GM18951 (cell line): ENCODE results near the gene HHATL.

Experiments used
- POLR2A ChIP-seq: IDR thresholded peaks from 4 replicates; pipeline ENCODE4 v1.6.1; 2011; ENCODE audit warnings: mild to moderate bottlenecking; ENCODE audit not compliant: insufficient read length, insufficient read depth; ENCODE audit errors: extremely low read depth
- in situ Hi-C: fragments of 300-500 bp; cut with MboI; formaldehyde crosslinking; loops from one replicate; pipeline ENCODE4 v1.12.0; 2022; ENCODE audit warnings: low sequenced_read_pairs, mixed read lengths, inconsistent platforms; ENCODE audit not compliant: unreplicated experiment

Gene HHATL

GRCh38 chr3:42741796-42742195 lies 39.2 kb upstream of the HHATL start:
- in situ Hi-C loops: no loop called here
- TF ChIP-seq POLR2A: no peak

- in situ Hi-C loops: no loop called here
These were observed 37.0 kb upstream of the HHATL start for GRCh38 chr3:42739401-42740158.

DNA sequence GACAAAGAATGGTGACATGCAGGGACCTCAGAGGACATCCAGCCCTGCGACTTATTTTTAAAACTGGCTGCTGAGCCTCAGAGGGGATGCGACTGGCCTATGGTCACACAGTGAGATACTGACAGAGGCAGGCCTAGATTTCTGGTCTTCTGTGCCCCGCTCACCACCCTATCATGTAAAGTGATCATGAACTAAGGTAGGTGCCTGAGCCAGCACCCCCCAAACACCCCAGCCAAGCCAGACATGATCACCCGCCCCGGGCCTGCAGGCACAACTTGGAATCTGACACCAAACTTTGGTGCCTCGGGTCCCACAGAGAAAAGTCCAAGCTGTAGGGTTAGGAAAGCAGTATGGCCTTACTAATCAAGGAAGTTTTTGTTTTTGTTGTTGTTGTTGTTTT lies 33.9 kb upstream of the HHATL start:
- no peak for TF ChIP-seq POLR2A
- in situ Hi-C loops: no loop called here

More at GRCh38 chr3:42739401-42740158, 37.0 kb upstream of the HHATL start:
- TF ChIP-seq POLR2A: no peak

DNA sequence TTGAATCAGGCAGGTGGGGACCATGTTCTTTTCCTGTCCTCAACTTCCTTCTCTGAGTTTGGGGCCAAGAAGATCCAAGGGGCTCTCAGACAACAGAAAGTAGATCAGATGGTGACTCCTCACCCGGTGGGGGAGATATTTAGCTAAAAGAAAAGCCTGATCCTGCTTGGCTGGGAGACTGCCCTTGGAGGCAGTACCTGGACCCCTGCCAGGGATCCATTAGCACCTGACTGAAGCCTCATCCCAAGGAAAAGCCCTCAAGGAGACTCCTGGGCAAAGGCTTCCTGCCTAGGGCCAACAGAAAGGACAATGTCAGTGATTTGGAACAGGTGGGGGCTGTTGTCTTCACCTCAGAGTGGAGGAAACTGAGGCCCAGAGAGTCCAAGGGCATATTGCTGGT lies 33.5 kb upstream of the HHATL start:
- in situ Hi-C loops: no loop called here
- no peak for TF ChIP-seq POLR2A

DNA sequence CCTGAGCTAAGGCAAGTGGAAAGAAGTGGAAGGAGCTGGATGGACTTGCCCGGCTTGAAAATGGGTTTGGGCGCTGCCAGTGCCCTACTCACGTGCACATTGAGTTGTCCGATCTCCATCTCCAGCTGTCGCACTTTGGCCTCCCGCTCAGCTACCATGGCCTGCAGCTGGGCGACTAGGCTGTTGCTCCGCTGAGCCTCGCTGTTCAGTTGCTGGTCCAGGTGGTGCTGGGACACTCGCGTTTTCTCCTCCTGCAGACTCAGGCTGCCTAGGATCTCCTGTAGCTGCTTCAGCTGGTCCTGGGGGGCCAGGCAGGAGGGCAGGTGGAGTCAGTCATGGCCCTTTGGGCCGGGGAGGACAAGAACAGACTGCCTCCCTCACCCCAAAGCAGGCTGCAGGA lies 33.0 kb upstream of the HHATL start:
- in situ Hi-C loops: no loop called here
- TF ChIP-seq POLR2A: no peak

DNA sequence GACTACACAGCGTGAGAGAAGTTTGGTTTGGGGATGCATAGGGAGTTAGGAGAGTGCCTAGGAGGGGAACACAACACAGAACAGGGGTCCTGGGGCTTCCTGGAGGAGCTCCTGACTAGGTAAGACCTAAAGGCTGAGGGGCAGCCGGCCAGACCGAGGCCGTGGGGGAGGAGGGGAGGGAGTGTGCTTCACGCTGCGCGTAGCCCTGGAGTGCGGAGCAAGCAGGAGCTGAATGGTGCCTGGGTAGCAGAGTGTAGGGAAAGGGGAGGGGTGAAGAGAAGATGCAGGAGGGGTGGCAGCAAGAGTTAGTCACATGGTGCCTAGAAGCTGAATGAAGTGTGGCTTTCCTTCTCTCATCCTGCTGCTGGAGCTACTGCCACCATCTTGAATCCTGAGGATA lies 32.4 kb upstream of the HHATL start:
- in situ Hi-C loops: no loop called here
- no peak for TF ChIP-seq POLR2A

DNA sequence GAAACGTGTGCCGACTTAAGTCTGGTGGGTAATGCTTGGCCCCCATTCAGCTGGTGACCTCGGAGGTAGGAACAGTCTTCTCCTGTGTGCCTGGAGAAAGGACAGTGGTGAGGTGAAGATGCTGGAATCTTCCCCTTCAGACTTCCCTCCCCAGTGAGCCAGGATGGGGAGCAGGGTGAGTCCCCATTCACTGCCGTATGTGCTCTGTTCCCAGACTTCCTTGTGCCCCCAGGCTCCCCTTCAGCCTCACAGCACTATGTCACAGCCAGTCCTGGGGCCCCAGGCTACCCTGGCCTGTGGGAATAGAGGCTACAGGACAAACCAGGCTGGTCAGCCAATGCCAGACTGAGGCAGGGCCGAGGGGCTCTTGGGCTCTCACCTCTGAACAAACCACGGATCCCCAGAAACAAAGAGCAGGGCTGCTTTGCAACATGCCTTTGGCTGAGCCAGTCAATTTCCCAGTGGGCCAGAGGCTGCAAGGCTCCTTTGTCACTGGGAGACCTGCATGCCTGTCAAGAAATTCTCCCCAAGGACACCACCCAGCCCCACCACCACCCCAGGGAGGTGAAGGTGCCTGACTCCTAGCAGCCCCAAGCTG lies 31.8 kb upstream of the HHATL start:
- in situ Hi-C loops: no loop called here
- TF ChIP-seq POLR2A: no peak

DNA sequence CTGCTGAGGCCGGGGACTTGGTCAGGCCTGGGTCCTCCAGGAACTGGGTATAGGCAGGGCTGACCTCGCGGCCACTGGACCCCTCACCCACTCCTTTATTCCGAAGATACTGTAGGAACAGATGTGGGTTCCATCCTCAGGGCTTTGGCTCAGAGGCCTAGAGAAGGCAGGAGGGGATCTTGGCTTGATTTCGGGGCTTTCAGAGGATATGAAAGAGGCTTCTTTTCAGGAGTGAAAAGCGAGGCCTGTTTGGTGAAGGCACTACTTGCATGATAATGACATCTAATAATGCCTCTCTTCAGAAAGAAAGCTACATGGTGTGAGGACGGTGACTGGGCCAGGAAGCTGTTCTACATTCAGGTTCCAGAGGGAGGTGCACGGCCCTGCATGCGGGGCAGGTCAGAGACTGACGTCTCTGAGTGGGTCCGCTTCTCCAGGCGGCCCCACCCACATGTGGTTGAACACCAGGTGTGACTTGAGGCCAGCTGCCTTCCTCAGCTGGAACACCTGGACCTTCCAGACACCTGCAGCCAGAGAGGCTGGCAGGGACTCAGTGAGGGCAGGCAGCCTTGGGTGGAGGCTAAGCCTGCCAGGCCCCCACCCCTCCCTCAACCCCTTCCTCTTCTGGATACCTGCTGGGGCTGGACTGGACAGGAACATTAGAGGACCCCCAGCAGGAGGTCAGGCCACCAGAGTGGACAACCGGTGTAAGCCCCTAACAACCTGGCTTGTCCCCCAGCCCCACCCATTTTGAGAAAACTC lies 31.1 kb upstream of the HHATL start:
- TF ChIP-seq POLR2A: no peak
- in situ Hi-C loops: no loop called here

DNA sequence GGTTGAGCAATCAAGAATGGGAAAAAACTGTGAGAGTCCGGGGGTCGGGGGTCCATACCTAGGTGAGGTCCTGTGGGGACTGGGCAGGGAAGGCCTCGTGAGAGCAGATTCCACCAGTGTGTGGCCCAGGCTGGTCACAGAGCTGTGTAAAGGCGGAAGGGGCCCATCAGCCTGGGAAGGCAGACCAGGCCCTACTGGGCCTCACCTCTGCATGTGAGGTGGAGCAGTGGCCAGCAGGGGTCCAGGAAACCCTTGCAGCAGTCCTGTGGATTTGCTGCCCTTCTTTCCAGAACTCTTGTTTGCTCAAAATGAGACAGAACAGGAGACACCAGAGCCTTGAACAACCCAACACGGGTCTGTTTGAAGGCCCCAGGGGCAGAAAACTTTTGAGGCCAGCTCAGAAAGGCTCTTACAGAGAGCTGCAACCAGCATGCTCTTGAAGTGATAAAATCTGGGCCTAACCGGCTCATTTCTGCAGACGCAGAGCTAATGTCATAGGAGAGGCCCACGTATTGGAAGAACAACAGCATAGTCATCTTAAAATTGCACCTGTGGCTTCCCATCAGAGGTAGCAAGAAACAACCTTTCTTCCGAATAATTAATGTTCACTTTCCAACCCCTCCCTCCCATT lies 30.3 kb upstream of the HHATL start:
- in situ Hi-C loops: no loop called here
- TF ChIP-seq POLR2A: no peak

DNA sequence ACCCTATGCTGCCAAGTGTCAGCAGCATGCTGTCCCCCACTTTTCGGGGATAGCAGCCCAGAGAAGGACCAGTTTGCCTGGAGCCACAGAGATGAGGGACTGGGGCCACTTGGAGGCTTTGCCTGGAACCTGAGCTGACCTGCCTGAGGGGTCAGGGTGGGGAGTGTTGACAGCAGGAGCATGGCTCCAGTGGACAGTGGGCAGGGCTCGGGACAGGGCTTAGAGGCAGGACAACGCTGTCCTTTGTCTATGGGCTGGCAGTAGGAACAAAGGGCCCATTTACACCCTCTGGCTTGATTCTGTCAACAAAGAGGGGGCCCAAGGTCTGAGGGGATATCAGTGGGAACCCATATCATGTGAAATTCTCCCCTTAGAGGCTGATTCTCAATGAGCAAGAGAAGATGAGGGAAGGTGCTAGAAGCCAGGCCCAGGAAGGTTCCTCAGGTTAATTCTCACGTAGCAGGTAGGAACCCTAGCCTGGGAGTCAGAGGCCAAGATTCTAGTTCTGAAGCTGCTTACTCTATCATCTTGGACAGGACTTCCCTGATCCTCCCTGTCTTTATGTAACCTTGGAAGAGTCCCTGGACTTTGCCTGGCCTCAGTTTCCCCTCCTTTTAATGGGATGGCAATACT lies 29.7 kb upstream of the HHATL start:
- TF ChIP-seq POLR2A: no peak
- in situ Hi-C loops: no loop called here

- no peak for TF ChIP-seq POLR2A
- in situ Hi-C loops: no loop called here
These were observed 29.0 kb upstream of the HHATL start for GRCh38 chr3:42731476-42732195.

GRCh38 chr3:42730706-42731420 lies 28.3 kb upstream of the HHATL start:
- no peak for TF ChIP-seq POLR2A
- in situ Hi-C loops: no loop called here
